Neutrophil (primary cell): ENCODE results near the gene ATG4B.

Source experiments
- H3K27ac ChIP-seq: fragments of 200-600 bp; sonication (generic); 2 replicates; pipeline ENCODE4 v1.5.1; 2016; ENCODE audit warnings: mild to moderate bottlenecking, moderate library complexity
- H3K27me3 ChIP-seq: fragments of 200-600 bp; sonication (generic); 2 replicates; pipeline ENCODE4 v1.6.0; 2016; ENCODE audit warnings: mild to moderate bottlenecking
- H3K36me3 ChIP-seq: fragments of 200-600 bp; sonication (generic); 2 replicates; pipeline ENCODE4 v1.5.1; 2017
- H3K4me1 ChIP-seq, 2 experiments: fragments of 200-600 bp in 1 of 2; sonication (generic) in 1 of 2; 1 replicate in 1 of 2; 2 replicates in 1 of 2; pipeline versions ENCODE4 v1.5.1 to v1.6.1; 2013 to 2016; ENCODE audit warnings: low read depth in 1 of 2, low read length in 1 of 2, mild to moderate bottlenecking in 1 of 2, moderate library complexity in 1 of 2; ENCODE audit not compliant: control insufficient read depth in 1 of 2, insufficient read depth in 1 of 2
- H3K4me3 ChIP-seq, 2 experiments: fragments of 200-600 bp in 1 of 2; sonication (generic) in 1 of 2; 1 replicate in 1 of 2; 2 replicates in 1 of 2; pipeline ENCODE4 v1.5.1; 2013 to 2016; ENCODE audit warnings: low read depth in 1 of 2, low read length in 1 of 2, mild to moderate bottlenecking in 1 of 2, moderate library complexity in 1 of 2
- H3K9me3 ChIP-seq: fragments of 200-600 bp; sonication (generic); 2 replicates; pipeline ENCODE4 v1.5.1; 2016
- TF ChIP-seq, protein P1 (sequence below): fragments of 200-600 bp; sonication (generic); IDR thresholded peaks from 2 replicates; pipeline ENCODE4 v1.5.1; 2016; ENCODE audit warnings: antibody characterized with exemption

The ATG4B gene

GRCh38 chr2:241620419-241620769 lies 17.1 kb upstream of the ATG4B start:
- H3K27me3 ChIP-seq = no peaks in the 10 kb centered on the region
- no peaks in the 10 kb centered on the region for H3K9me3 ChIP-seq
- no peaks in the 10 kb centered on the region for H3K36me3 ChIP-seq
- H3K4me3 ChIP-seq = no peak overlapping the region
- TF ChIP-seq, protein P1, sequence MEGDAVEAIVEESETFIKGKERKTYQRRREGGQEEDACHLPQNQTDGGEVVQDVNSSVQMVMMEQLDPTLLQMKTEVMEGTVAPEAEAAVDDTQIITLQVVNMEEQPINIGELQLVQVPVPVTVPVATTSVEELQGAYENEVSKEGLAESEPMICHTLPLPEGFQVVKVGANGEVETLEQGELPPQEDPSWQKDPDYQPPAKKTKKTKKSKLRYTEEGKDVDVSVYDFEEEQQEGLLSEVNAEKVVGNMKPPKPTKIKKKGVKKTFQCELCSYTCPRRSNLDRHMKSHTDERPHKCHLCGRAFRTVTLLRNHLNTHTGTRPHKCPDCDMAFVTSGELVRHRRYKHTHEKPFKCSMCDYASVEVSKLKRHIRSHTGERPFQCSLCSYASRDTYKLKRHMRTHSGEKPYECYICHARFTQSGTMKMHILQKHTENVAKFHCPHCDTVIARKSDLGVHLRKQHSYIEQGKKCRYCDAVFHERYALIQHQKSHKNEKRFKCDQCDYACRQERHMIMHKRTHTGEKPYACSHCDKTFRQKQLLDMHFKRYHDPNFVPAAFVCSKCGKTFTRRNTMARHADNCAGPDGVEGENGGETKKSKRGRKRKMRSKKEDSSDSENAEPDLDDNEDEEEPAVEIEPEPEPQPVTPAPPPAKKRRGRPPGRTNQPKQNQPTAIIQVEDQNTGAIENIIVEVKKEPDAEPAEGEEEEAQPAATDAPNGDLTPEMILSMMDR = no peak
- no peak overlapping the region for H3K27ac ChIP-seq
- H3K4me1 ChIP-seq = peaks cover 8 to 11% of the 10 kb centered on the region in 2 experiments

DNA sequence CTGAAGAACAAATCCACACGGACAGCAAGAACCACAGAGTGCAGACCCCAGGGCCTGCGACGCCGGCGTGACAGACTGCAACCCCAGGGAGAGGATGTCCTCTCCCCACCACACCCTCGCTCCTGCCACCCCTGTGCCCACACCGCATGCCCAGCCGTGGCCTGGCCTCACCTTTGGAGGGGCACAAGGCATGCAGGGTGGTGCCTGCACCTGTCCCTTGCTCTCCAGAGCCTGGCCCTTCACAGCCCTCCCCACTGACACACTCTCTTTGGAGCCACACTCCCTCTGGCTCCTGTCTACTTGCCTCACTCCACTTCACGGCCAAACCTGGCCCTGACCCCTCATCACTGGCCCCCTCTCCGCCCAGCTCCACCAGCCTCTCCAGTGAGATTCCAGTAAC lies 9.8 kb upstream of the ATG4B start:
- Histone ChIP-seq H3K36me3 (peaks cover 7% of the 10 kb centered on the region), H3K4me1 (no peaks in the 10 kb centered on the region), H3K9me3 (no peaks in the 10 kb centered on the region), H3K4me3 (no peak overlapping the region), H3K27ac (no peak overlapping the region), H3K27me3 (no peaks in the 10 kb centered on the region)
- TF ChIP-seq, protein P1 = no peak

- peaks cover 18% of the 10 kb centered on the region for H3K36me3 ChIP-seq
- no peaks in the 10 kb centered on the region for H3K27me3 ChIP-seq
- H3K4me3 ChIP-seq = no peak overlapping the region
- no peaks in the 10 kb centered on the region for H3K4me1 ChIP-seq
- H3K27ac ChIP-seq = no peak overlapping the region
- TF ChIP-seq, protein P1 = no peak
- no peaks in the 10 kb centered on the region for H3K9me3 ChIP-seq
Observed at GRCh38 chr2:241629762-241630435, 7.6 kb upstream of the ATG4B start.

DNA sequence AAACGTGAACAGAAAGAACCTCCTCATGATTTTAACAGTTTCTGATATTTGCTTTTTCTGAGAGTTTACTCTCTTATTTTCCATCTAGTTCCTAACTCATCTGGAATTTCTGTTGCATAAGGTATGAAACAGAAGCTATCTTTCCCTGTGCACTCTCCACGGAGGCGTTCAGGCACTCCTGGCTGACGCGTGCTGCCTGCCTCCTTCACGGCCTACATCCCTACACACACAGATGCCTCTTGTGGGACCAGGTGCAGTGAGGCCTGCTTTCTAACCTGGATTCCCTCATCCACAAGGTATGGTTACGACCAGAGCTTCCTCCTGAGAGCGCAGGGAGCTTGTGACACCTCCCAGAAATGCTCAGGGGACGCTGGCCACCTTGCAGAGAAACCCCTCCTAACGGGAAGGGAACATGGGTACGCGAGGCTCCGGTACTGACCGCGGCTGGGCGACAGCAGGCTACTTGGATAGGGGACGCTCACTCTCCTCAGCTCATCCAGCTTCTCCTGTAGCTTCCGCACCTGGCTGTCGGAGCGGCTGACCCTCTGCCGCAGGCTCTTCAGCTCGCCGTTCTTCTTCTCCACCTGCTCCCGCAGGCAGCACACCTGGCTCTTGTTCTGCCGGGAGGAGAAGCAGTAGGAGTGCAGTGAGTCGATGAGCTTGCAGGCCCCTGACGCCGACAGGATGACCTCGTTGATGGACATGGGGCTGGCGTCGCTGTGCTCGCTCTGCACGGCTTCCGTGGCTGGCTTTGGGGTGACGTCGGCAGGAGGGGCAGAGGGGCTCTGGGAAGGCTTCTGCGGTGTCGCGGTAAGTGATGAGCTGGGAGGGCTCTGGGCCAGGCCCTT lies 4.8 kb upstream of the ATG4B start:
- no peak overlapping the region for H3K27ac ChIP-seq
- H3K27me3 ChIP-seq = no peaks in the 10 kb centered on the region
- peaks cover 18% of the 10 kb centered on the region for H3K36me3 ChIP-seq
- peaks cover 9 to 10% of the 10 kb centered on the region in 2 experiments for H3K4me1 ChIP-seq
- TF ChIP-seq, protein P1 = no peak
- H3K9me3 ChIP-seq = no peaks in the 10 kb centered on the region
- H3K4me3 ChIP-seq = no peak overlapping the region

- Histone ChIP-seq H3K4me1 (peaks cover 15 to 18% of the 10 kb centered on the region in 2 experiments), H3K9me3 (no peaks in the 10 kb centered on the region), H3K36me3 (peaks cover 18% of the 10 kb centered on the region), H3K4me3 (no peak overlapping the region), H3K27me3 (no peaks in the 10 kb centered on the region), H3K27ac (no peak overlapping the region)
- TF ChIP-seq, protein P1 = no peak
Observed at GRCh38 chr2:241633561-241633960, 3.9 kb upstream of the ATG4B start.
